Cardiac muscle cell (in vitro differentiated cells and primary cell): Measurements from ENCODE around the gene COMMD4. TPM values are rescaled to one million over a fixed set of nuclear protein-coding genes. Genes with fewer than 3 reads are reported as not detected.

ENCODE experiments used
- DNase-seq, 2 donors: peaks; one replicate each; pipeline versions ENCODE4 v3.0.0 to v3.0.0-alpha.2; 2010 to 2017; ENCODE audit warnings: low read depth in 1 of 2, low spot score in 1 of 2
- H3K27ac ChIP-seq: fragments of 200-600 bp; sonication (generic); 2 replicates; pipeline ENCODE4 v1.5.1; 2016
- H3K27me3 ChIP-seq: fragments of 200-600 bp; sonication (generic); 2 replicates; pipeline ENCODE4 v1.6.0; 2016; ENCODE audit warnings: control low read depth
- H3K36me3 ChIP-seq: fragments of 200-600 bp; sonication (generic); 2 replicates; pipeline ENCODE4 v1.5.1; 2016; ENCODE audit warnings: control low read depth
- H3K4me1 ChIP-seq: fragments of 200-600 bp; sonication (generic); 2 replicates; pipeline ENCODE4 v1.8.1; 2017; ENCODE audit warnings: low read depth, mild to moderate bottlenecking, mixed run types
- H3K4me3 ChIP-seq: fragments of 200-600 bp; sonication (generic); 2 replicates; pipeline ENCODE4 v1.5.1; 2016; ENCODE audit warnings: mild to moderate bottlenecking
- H3K9me3 ChIP-seq: fragments of 200-600 bp; sonication (generic); 2 replicates; pipeline ENCODE4 v1.5.1; 2017; ENCODE audit warnings: low read depth, mild to moderate bottlenecking, control low read depth
- CTCF ChIP-seq: IDR thresholded peaks from 2 replicates; pipeline ENCODE4 v1.5.1; 2012; ENCODE audit warnings: low read depth, mild to moderate bottlenecking, low read length
- polyA plus RNA-seq: library from polyadenylated mRNA; unstranded; fragments of >200 nt; fragmentation: Nextera tagmentation; extraction: Ambion mirVana; gene quantifications from 2 replicates; pipeline ENCODE4 v1.2.1, GENCODE V29; 2016
- total RNA-seq: library from RNA; depleted of rRNA; stranded (reverse); fragments of >200 nt; gene quantifications from 2 replicates; pipeline ENCODE4 v1.2.3, GENCODE V29; 2016

Gene COMMD4
- total and polyA plus RNA-seq, 2 experiments from 2014 or later: 66.3 to 98.8 TPM

GRCh38 chr15:75321711-75322110, 14.2 kb upstream of the COMMD4 start:
- Histone ChIP-seq H3K36me3 (no peaks in the 10 kb centered on the region), H3K4me3 (no peak overlapping the region), H3K4me1 (no peaks in the 10 kb centered on the region), H3K27ac (no peak overlapping the region), H3K27me3 (no peaks in the 10 kb centered on the region), H3K9me3 (no peaks in the 10 kb centered on the region)
- DNase-seq: no peak
- no peak for TF ChIP-seq CTCF

DNA sequence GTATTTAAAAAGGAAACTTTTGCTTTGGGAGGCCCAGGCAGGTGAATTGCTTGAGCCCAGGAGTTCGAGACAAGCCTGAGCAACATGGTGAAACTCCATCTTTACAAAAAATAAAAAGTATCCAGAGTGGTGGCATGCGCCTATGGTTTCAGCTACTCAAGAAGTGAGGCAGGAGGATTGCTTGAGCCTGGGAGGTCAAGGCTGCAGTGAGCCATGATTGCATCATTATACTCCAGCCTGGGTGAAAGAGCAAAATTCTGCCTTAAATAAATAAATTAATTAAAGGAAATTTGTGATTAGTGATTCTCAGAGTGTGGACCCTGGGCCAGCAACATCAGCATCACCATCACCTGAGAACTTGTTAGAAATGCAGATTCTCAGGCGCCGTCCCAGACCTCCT, 9.9 kb upstream of the COMMD4 start:
- Histone ChIP-seq H3K27me3 (no peaks in the 10 kb centered on the region), H3K9me3 (no peaks in the 10 kb centered on the region), H3K4me3 (no peak overlapping the region), H3K4me1 (no peaks in the 10 kb centered on the region), H3K27ac (no peak overlapping the region), H3K36me3 (no peaks in the 10 kb centered on the region)
- DNase-seq: no peak
- TF ChIP-seq CTCF: no peak

DNA sequence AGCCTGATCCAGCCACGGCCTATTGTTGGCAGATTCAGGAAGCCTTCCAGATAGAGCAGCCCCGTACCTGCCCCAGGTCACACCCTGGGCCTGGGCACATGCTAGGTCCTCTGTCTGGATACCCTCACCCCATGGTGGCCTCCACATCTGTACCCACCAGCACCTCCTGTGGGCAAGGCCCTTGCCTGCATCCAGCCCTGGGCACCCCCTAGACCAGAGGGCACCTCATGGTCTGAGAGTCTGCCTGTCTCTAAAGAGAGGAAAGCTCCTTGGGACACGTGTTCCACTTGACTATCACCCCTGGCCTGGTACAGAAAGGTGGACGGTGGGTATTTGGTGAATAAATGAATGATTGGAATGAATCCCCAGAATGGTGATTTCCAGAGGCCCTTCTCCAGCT, 8.9 kb upstream of the COMMD4 start:
- Histone ChIP-seq H3K27me3 (no peaks in the 10 kb centered on the region), H3K36me3 (no peaks in the 10 kb centered on the region), H3K9me3 (no peaks in the 10 kb centered on the region), H3K4me3 (no peak overlapping the region), H3K4me1 (no peaks in the 10 kb centered on the region), H3K27ac (no peak overlapping the region)
- no peak for TF ChIP-seq CTCF
- no peak for DNase-seq

DNA sequence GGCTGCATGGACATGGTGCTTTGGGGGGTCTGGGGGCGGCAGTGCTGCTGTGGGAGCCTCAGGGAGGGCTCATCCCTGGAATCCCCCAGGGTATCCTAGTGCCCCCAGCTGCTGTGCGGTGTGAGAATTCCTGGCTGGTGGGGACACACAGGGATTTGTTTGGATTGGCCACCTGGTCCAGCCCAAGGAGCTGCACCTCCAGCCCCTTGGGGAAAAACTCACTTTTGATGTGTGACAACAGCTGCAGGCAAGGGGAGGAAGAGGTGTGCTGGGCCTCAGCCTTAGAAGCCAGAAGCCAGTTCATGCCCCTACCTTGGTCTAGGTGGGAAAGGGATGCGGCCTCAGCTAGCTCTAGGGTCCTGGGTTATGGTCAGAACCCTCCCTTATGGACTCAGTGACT, 8.4 kb upstream of the COMMD4 start:
- H3K9me3 ChIP-seq: no peaks in the 10 kb centered on the region
- H3K27ac ChIP-seq: no peak overlapping the region
- no peak for DNase-seq
- no peaks in the 10 kb centered on the region for H3K27me3 ChIP-seq
- no peak for TF ChIP-seq CTCF
- H3K36me3 ChIP-seq: no peaks in the 10 kb centered on the region
- H3K4me3 ChIP-seq: no peak overlapping the region
- H3K4me1 ChIP-seq: no peaks in the 10 kb centered on the region

DNA sequence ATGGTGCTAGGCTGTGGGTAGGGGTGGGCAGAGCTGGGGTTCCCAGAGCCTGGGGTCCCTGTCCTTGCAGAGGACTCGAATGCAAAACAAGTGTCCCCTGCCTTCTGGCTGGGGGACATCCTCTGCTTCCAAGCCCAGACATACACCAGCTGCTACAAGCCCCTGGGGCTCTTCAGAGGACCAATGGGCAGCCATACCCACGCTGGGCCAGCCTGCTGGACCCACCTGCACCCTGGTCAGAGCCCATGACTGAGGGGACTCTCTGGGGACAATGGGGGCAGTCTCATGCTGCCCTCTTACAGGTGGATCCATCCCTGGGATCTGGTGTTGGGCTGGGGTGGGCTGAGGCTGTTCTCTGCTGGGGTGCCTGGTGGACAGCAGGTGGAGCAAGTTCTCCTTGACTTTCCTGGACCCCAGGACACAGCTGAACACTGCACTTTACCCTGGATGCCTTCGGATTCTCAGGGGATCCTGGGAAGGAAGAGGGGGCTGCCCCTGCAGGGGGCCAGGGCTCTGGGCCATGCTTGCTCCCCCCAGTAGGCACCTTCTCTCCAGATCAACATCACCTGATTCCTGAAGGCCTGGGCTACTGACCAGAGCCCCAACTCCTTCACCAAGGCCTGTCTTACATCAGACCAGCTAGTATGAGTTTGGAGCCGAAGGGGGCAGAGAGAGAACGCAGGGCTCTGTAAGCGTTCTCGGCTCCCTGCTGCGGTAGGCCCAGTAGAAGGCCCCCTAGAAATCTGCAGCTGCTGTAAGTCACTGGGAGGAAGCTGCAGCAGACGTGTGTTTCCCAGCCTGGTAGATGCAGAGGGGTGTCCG, 7.2 kb upstream of the COMMD4 start:
- H3K4me1 ChIP-seq: no peaks in the 10 kb centered on the region
- no peak for TF ChIP-seq CTCF
- DNase-seq: no peak
- no peaks in the 10 kb centered on the region for H3K27me3 ChIP-seq
- no peak overlapping the region for H3K4me3 ChIP-seq
- H3K36me3 ChIP-seq: no peaks in the 10 kb centered on the region
- no peaks in the 10 kb centered on the region for H3K9me3 ChIP-seq
- no peak overlapping the region for H3K27ac ChIP-seq
